Activated naive CD4-positive, alpha-beta T cell treated with anti-CD3 and anti-CD28 coated beads, Interleukin-2, amount 50 U/mL, for 24 hours (primary cell): ENCODE data around the gene MMEL1.
A peak's percentile ranks its signal among the peaks of the same experiment; 100 is the strongest.

Source experiments
- H3K27ac Mint-ChIP-seq: one replicate; pipeline ENCODE4 v1.8.0; 2021; ENCODE audit warnings: mild to moderate bottlenecking, mixed read lengths
- H3K27me3 Mint-ChIP-seq: one replicate; pipeline ENCODE4 v1.8.0; 2021; ENCODE audit warnings: mixed read lengths
- H3K36me3 Mint-ChIP-seq: one replicate; pipeline ENCODE4 v1.8.0; 2021; ENCODE audit warnings: mixed read lengths
- H3K4me1 Mint-ChIP-seq: one replicate; pipeline ENCODE4 v1.8.0; 2021; ENCODE audit warnings: mixed read lengths
- H3K4me3 Mint-ChIP-seq: one replicate; pipeline ENCODE4 v1.8.0; 2021; ENCODE audit warnings: mild to moderate bottlenecking, mixed read lengths
- H3K9me3 Mint-ChIP-seq: one replicate; pipeline ENCODE4 v1.8.0; 2021; ENCODE audit warnings: mixed read lengths

The MMEL1 gene

GRCh38 chr1:2593251-2593878, 39.5 kb downstream of the MMEL1 start:
- Mint-ChIP-seq H3K27ac (no peak overlapping the region), H3K9me3 (no peaks in the 10 kb centered on the region), H3K4me1 (no peaks in the 10 kb centered on the region), H3K27me3 (no peaks in the 10 kb centered on the region), H3K36me3 (no peaks in the 10 kb centered on the region), H3K4me3 (no peak overlapping the region)

- Mint-ChIP-seq H3K4me1 (no peaks in the 10 kb centered on the region), H3K27me3 (no peaks in the 10 kb centered on the region), H3K36me3 (no peaks in the 10 kb centered on the region), H3K9me3 (no peaks in the 10 kb centered on the region), H3K27ac (peak overlapping the region; percentile 30), H3K4me3 (peak overlapping the region; percentile 49)
Observed at GRCh38 chr1:2592672-2593071, 40.1 kb downstream of the MMEL1 start.

- Mint-ChIP-seq H3K27me3 (no peaks in the 10 kb centered on the region), H3K36me3 (no peaks in the 10 kb centered on the region), H3K4me1 (no peaks in the 10 kb centered on the region), H3K27ac (peak overlapping the region; percentile 41), H3K4me3 (peak overlapping the region; percentile 47), H3K9me3 (no peaks in the 10 kb centered on the region)
Observed at GRCh38 chr1:2591581-2592261, 41.1 kb downstream of the MMEL1 start.

- Mint-ChIP-seq H3K36me3 (no peaks in the 10 kb centered on the region), H3K27ac (no peak overlapping the region), H3K9me3 (no peaks in the 10 kb centered on the region), H3K4me1 (no peaks in the 10 kb centered on the region), H3K27me3 (no peaks in the 10 kb centered on the region), H3K4me3 (no peak overlapping the region)
Observed at GRCh38 chr1:2591233-2591580, 41.6 kb downstream of the MMEL1 start.

GRCh38 chr1:2590233-2591141, 42.3 kb downstream of the MMEL1 start:
- no peaks in the 10 kb centered on the region for H3K9me3 Mint-ChIP-seq
- no peaks in the 10 kb centered on the region for H3K27me3 Mint-ChIP-seq
- H3K4me3 Mint-ChIP-seq, result no peak overlapping the region
- H3K27ac Mint-ChIP-seq, result no peak overlapping the region
- no peaks in the 10 kb centered on the region for H3K36me3 Mint-ChIP-seq
- H3K4me1 Mint-ChIP-seq, result peaks cover 2% of the 10 kb centered on the region

GRCh38 chr1:2589431-2590232, 43.2 kb downstream of the MMEL1 start:
- Mint-ChIP-seq H3K4me3 (no peak overlapping the region), H3K27ac (no peak overlapping the region), H3K9me3 (no peaks in the 10 kb centered on the region), H3K27me3 (no peaks in the 10 kb centered on the region), H3K36me3 (no peaks in the 10 kb centered on the region), H3K4me1 (peaks cover 10% of the 10 kb centered on the region)

GRCh38 chr1:2588661-2589430, 44.0 kb downstream of the MMEL1 start:
- Mint-ChIP-seq H3K4me1 (peaks cover 18% of the 10 kb centered on the region), H3K36me3 (no peaks in the 10 kb centered on the region), H3K27ac (no peak overlapping the region), H3K4me3 (peak overlapping the region; percentile 26), H3K9me3 (no peaks in the 10 kb centered on the region), H3K27me3 (no peaks in the 10 kb centered on the region)

GRCh38 chr1:2587860-2588571, 44.8 kb downstream of the MMEL1 start:
- peak overlapping the region; percentile 77 for H3K4me3 Mint-ChIP-seq
- H3K4me1 Mint-ChIP-seq, result peaks cover 26% of the 10 kb centered on the region
- H3K27ac Mint-ChIP-seq, result no peak overlapping the region
- no peaks in the 10 kb centered on the region for H3K36me3 Mint-ChIP-seq
- H3K9me3 Mint-ChIP-seq, result no peaks in the 10 kb centered on the region
- H3K27me3 Mint-ChIP-seq, result no peaks in the 10 kb centered on the region

GRCh38 chr1:2587071-2587859, 45.6 kb downstream of the MMEL1 start:
- no peaks in the 10 kb centered on the region for H3K9me3 Mint-ChIP-seq
- H3K36me3 Mint-ChIP-seq, result no peaks in the 10 kb centered on the region
- H3K4me3 Mint-ChIP-seq, result peak overlapping the region; percentile 77
- H3K27ac Mint-ChIP-seq, result no peak overlapping the region
- no peaks in the 10 kb centered on the region for H3K27me3 Mint-ChIP-seq
- H3K4me1 Mint-ChIP-seq, result peaks cover 33% of the 10 kb centered on the region

- H3K4me3 Mint-ChIP-seq, result peak within 1 kb of the TSS; percentile 91
- no peaks in the 10 kb centered on the region for H3K36me3 Mint-ChIP-seq
- peak within 1 kb of the TSS; percentile 95 for H3K27ac Mint-ChIP-seq
Observed at GRCh38 chr1:2586154-2587070, 46.4 kb downstream of the MMEL1 start, which contains the start of gene PRXL2B. PRXL2B (plus strand) TSS chr1:2586777; CDS start chr1:2586886, 109 bp downstream.

GRCh38 chr1:2585318-2586092, 47.3 kb downstream of the MMEL1 start:
- no peaks in the 10 kb centered on the region for H3K9me3 Mint-ChIP-seq
- no peaks in the 10 kb centered on the region for H3K36me3 Mint-ChIP-seq
- H3K27ac Mint-ChIP-seq, result peak overlapping the region; percentile 95
- H3K4me3 Mint-ChIP-seq, result peak overlapping the region; percentile 90
- no peaks in the 10 kb centered on the region for H3K27me3 Mint-ChIP-seq
- H3K4me1 Mint-ChIP-seq, result peaks cover 50% of the 10 kb centered on the region

More at GRCh38 chr1:2586154-2587070, 46.4 kb downstream of the MMEL1 start, which contains the start of gene PRXL2B:
- no peaks in the 10 kb centered on the region for H3K27me3 Mint-ChIP-seq
- H3K4me1 Mint-ChIP-seq, result peaks cover 41% of the 10 kb centered on the region
- H3K9me3 Mint-ChIP-seq, result no peaks in the 10 kb centered on the region

GRCh38 chr1:2584686-2585317, 48.0 kb downstream of the MMEL1 start:
- Mint-ChIP-seq H3K4me1 (peaks cover 54% of the 10 kb centered on the region), H3K27me3 (no peaks in the 10 kb centered on the region), H3K36me3 (no peaks in the 10 kb centered on the region), H3K9me3 (no peaks in the 10 kb centered on the region), H3K4me3 (peak overlapping the region; percentile 90), H3K27ac (peak overlapping the region; percentile 93)
